A673 (cell line): Measurements from ENCODE around the gene ZPBP2.

Source experiments
- EZH2 ChIP-seq: fragments of 200-600 bp; sonication (generic); IDR thresholded peaks from 2 replicates; pipeline ENCODE4 v1.6.1; 2017; ENCODE audit warnings: borderline replicate concordance, low read depth, mild to moderate bottlenecking, mixed read lengths, antibody characterized with exemption, low read length; ENCODE audit not compliant: poor library complexity, severe bottlenecking
- TF ChIP-seq, protein P1 (sequence below): fragments of 300-800, 200-600 bp; sonication (generic); conservative IDR thresholded peaks from 2 replicates; pipeline ENCODE4 v1.5.1; 2017; ENCODE audit warnings: low read depth, mild to moderate bottlenecking, antibody characterized with exemption, low read length, moderate library complexity, mixed read lengths

DNA sequence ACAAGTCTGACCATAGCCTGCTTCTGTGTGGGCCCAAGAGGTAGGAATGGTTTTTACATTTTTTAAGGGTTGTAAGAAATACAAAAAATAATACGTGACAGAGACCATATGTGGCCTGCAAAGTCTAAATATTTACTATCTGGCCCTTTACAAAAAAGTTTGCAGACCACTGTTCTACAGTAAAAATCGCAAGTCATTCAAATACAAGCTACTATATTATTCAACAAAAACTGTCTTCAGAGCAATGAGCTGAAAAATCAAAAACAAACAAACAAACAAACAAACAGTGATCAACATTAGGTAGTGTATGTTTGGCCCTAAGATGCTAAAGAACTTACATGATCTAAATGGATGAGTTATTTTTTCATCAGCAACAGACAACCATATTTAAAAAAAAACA, 36.4 kb upstream of the ZPBP2 start:
- TF ChIP-seq, protein P1, sequence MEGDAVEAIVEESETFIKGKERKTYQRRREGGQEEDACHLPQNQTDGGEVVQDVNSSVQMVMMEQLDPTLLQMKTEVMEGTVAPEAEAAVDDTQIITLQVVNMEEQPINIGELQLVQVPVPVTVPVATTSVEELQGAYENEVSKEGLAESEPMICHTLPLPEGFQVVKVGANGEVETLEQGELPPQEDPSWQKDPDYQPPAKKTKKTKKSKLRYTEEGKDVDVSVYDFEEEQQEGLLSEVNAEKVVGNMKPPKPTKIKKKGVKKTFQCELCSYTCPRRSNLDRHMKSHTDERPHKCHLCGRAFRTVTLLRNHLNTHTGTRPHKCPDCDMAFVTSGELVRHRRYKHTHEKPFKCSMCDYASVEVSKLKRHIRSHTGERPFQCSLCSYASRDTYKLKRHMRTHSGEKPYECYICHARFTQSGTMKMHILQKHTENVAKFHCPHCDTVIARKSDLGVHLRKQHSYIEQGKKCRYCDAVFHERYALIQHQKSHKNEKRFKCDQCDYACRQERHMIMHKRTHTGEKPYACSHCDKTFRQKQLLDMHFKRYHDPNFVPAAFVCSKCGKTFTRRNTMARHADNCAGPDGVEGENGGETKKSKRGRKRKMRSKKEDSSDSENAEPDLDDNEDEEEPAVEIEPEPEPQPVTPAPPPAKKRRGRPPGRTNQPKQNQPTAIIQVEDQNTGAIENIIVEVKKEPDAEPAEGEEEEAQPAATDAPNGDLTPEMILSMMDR: no peak
- no peak for TF ChIP-seq EZH2
